Stomach (tissue), 8 donors: Measurements from ENCODE around the gene HOMER1. TPM values are rescaled to one million over a fixed set of nuclear protein-coding genes. Genes with fewer than 3 reads are reported as not detected.

Source experiments
- polyA plus RNA-seq, 3 donors: library from polyadenylated mRNA; stranded (reverse); fragments of 200-250 nt; gene quantifications; one replicate each; pipeline ENCODE4 v1.2.3, GENCODE V29; 2013
- small RNA-seq, 4 donors: library from RNA; depleted of rRNA; stranded (forward); fragments of <200 nt; gene quantifications; one replicate each; pipeline ENCODE3, GENCODE V24; 2016
- total RNA-seq, 5 donors: library from RNA; depleted of rRNA; stranded (reverse); fragments of >200 nt; gene quantifications; one replicate each; pipeline versions ENCODE4 v1.1.0 to v1.2.3, GENCODE V29; 2014 to 2016
- donor health status: healthy with polysubstance abuse.
- donor health status: Bipolar disorder and iron deficiency.
- donor health status: healthy.

Gene HOMER1
- total and polyA plus RNA-seq, 8 donors = 0.85 to 21.6 (median 3.7) TPM

Small RNAs within 50 kb of the gene (small RNA-seq; reads per million reads assigned to genes)
- 0 reads per million in 4 donors for gene RF00019

Other genes starting within 250 kb of the HOMER1 start
- gene TENT2, start 98.3 kb upstream of the HOMER1 start, total RNA-seq = 100 to 1,000 TPM in 2 of 5 donors, 10 to 100 TPM in 3; 13.9 to 306 (median 74.9) TPM
- 10 to 100 TPM; 10.0 to 20.4 (median 13.0) TPM for gene TENT2, start 98.3 kb upstream of the HOMER1 start, polyA plus RNA-seq
- 10 to 100 TPM in 2 of 5 donors, 1 to 10 TPM in 2, under 1 TPM in 1; under 0.01 to 13.8 (median 6.4) TPM for gene CMYA5, start 175.7 kb upstream of the HOMER1 start, total RNA-seq
- gene CMYA5, start 175.7 kb upstream of the HOMER1 start, polyA plus RNA-seq = 1 to 10 TPM; 1.0 to 5.3 (median 1.1) TPM